Smooth muscle cell (in vitro differentiated cells): Measurements from ENCODE around the gene CCDC83. TPM values are rescaled to one million over a fixed set of nuclear protein-coding genes. Genes with fewer than 3 reads are reported as not detected.

Experiments
- DNase-seq: peaks from one replicate; lab custom pipeline; 2025; ENCODE audit not compliant: unreplicated experiment; lab: John Stamatoyannopoulos, UW
- H2AFZ ChIP-seq: fragments of 200-600 bp; sonication (generic); 2 replicates; pipeline ENCODE4 v1.6.0; 2016; ENCODE audit warnings: antibody characterized with exemption, low read depth, mild to moderate bottlenecking
- H3F3A ChIP-seq: fragments of 200-600 bp; sonication (generic); 2 replicates; pipeline ENCODE4 v1.6.0; 2017; ENCODE audit warnings: antibody characterized with exemption, low read depth
- H3K27ac ChIP-seq: fragments of 200-600 bp; sonication (generic); 2 replicates; pipeline ENCODE4 v1.5.1; 2016; ENCODE audit warnings: low read depth, mild to moderate bottlenecking
- H3K27me3 ChIP-seq: fragments of 200-600 bp; sonication (generic); 2 replicates; pipeline ENCODE4 v1.6.1; 2016; ENCODE audit warnings: low read depth, mild to moderate bottlenecking
- H3K36me3 ChIP-seq: fragments of 200-600 bp; sonication (generic); 2 replicates; pipeline ENCODE4 v1.5.1; 2016; ENCODE audit warnings: low read depth
- H3K4me1 ChIP-seq: fragments of 200-600 bp; sonication (generic); 2 replicates; pipeline ENCODE4 v1.5.1; 2016; ENCODE audit warnings: low read depth
- H3K4me2 ChIP-seq: fragments of 200-600 bp; sonication (generic); 2 replicates; pipeline ENCODE4 v1.6.0; 2016; ENCODE audit warnings: mild to moderate bottlenecking
- H3K4me3 ChIP-seq: fragments of 200-600 bp; sonication (generic); 2 replicates; pipeline ENCODE4 v1.5.1; 2016; ENCODE audit warnings: mild to moderate bottlenecking
- H3K79me2 ChIP-seq: fragments of 200-600 bp; sonication (generic); 2 replicates; pipeline ENCODE4 v1.6.0; 2016; ENCODE audit warnings: low read depth, mild to moderate bottlenecking
- H3K9ac ChIP-seq: fragments of 200-600 bp; sonication (generic); 2 replicates; pipeline ENCODE4 v1.6.0; 2016; ENCODE audit warnings: low read depth
- H3K9me3 ChIP-seq: fragments of 200-600 bp; sonication (generic); replicated peaks from 2 replicates; pipeline ENCODE4 v1.5.1; 2016; ENCODE audit warnings: low read depth
- H4K20me1 ChIP-seq: fragments of 200-600 bp; sonication (generic); 2 replicates; pipeline ENCODE4 v1.6.0; 2016; ENCODE audit warnings: low read depth
- CTCF ChIP-seq: fragments of 200-600 bp; sonication (generic); IDR thresholded peaks from 2 replicates; pipeline ENCODE4 v1.5.1; 2017; ENCODE audit warnings: borderline replicate concordance, mild to moderate bottlenecking, antibody characterized with exemption; ENCODE audit not compliant: insufficient read depth, poor library complexity, severe bottlenecking
- WGBS: methylation state at CpG from one replicate; pipeline ENCODE4 v1.1.7; 2016; ENCODE audit warnings: low lambda C conversion rate; 5-methylcytosine and 5-hydroxymethylcytosine counted together
- polyA plus RNA-seq: library from polyadenylated mRNA; unstranded; fragments of >200 nt; fragmentation: Nextera tagmentation; extraction: Ambion mirVana; gene quantifications from 2 replicates; pipeline ENCODE4 v1.2.1, GENCODE V29; 2016
- total RNA-seq: library from RNA; depleted of rRNA; stranded (reverse); fragments of >200 nt; gene quantifications from 2 replicates; pipeline ENCODE4 v1.2.3, GENCODE V29; 2014

CCDC83 gene
- total and polyA plus RNA-seq, 2 experiments from 2014 or later: not detected

DNA sequence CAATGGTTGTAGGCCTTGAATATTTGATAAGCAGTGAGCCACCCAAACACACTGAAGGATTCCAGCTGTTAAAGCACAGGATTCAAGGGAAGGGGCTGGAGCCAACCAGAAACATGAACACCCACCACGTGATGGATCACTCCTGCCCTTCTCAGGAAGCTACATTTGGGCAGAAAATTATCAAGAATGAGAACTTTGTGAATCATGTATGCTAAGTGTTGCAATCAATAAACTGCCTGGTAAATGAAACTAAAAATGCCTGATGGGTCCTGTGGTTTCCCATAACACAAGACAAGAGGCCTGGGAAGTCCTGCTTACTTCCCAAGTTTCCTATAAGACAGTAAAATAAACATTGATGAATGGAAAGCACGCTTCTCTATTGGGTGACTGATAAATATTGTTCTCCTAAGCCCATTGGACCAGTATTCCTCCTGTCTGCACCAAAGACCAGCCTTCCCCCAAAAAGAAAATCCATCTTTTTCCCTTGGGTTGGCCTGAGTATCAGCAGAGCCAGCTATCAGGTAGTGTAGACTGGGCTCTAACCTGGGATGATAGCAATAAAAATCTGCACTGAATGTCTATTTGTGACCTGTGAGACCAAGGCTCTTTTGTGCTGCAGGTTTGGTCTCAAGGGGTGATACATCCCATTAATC, 98.4 kb downstream of the CCDC83 start:
- H3K4me2 ChIP-seq: no peak overlapping the region
- H3K9ac ChIP-seq: no peak overlapping the region
- H3K4me1 ChIP-seq: peaks cover 5% of the 10 kb centered on the region
- peaks cover 41% of the 10 kb centered on the region for H3F3A ChIP-seq
- DNase-seq: no peak
- 33% methylated on average over 2 of the region's 2 CpGs for WGBS
- H3K4me3 ChIP-seq: no peak overlapping the region
- no peak overlapping the region for H2AFZ ChIP-seq
- no peaks in the 10 kb centered on the region for H3K9me3 ChIP-seq
- peaks cover 11% of the 10 kb centered on the region for H4K20me1 ChIP-seq
- no peaks in the 10 kb centered on the region for H3K36me3 ChIP-seq
- H3K79me2 ChIP-seq: peaks cover 11% of the 10 kb centered on the region
- peak overlapping the region; percentile 80 for H3K27ac ChIP-seq
- no peaks in the 10 kb centered on the region for H3K27me3 ChIP-seq
- no peak for TF ChIP-seq CTCF

- Histone ChIP-seq H3F3A (peaks cover 35% of the 10 kb centered on the region), H3K9ac (no peak overlapping the region), H3K79me2 (peaks cover 25% of the 10 kb centered on the region), H3K4me2 (peak overlapping the region; percentile 51), H3K27me3 (no peaks in the 10 kb centered on the region), H4K20me1 (peaks cover 22% of the 10 kb centered on the region), H3K9me3 (no peaks in the 10 kb centered on the region), H2AFZ (no peak overlapping the region), H3K27ac (peak overlapping the region; percentile 80), H3K4me3 (no peak overlapping the region), H3K36me3 (peaks cover 4% of the 10 kb centered on the region), H3K4me1 (peaks cover 5% of the 10 kb centered on the region)
- DNase-seq: no peak
- 0% methylated on average over 1 of the region's 1 CpG for WGBS
- TF ChIP-seq CTCF: no peak
These were observed 100.3 kb downstream of the CCDC83 start for GRCh38 chr11:85955531-85955930.

GRCh38 chr11:85960678-85961077, 105.5 kb downstream of the CCDC83 start:
- Histone ChIP-seq H3K36me3 (peaks cover 28% of the 10 kb centered on the region), H2AFZ (no peak overlapping the region), H3K4me3 (no peak overlapping the region), H3K4me2 (no peak overlapping the region), H3F3A (peaks cover 25% of the 10 kb centered on the region), H3K27me3 (no peaks in the 10 kb centered on the region), H3K79me2 (peaks cover 75% of the 10 kb centered on the region), H3K9me3 (no peaks in the 10 kb centered on the region), H4K20me1 (peaks cover 70% of the 10 kb centered on the region), H3K9ac (no peak overlapping the region), H3K27ac (peak overlapping the region; percentile 31), H3K4me1 (peaks cover 5% of the 10 kb centered on the region)
- no peak for DNase-seq
- TF ChIP-seq CTCF: no peak
- WGBS: 98% methylated on average over 3 of the region's 3 CpGs

GRCh38 chr11:85961130-85961529, 105.9 kb downstream of the CCDC83 start:
- peaks cover 80% of the 10 kb centered on the region for H3K79me2 ChIP-seq

More at GRCh38 chr11:85961130-85961529, 105.9 kb downstream of the CCDC83 start:
- Histone ChIP-seq H3K27me3 (no peaks in the 10 kb centered on the region), H3K27ac (peak overlapping the region; percentile 36), H3K36me3 (peaks cover 28% of the 10 kb centered on the region), H3K9me3 (no peaks in the 10 kb centered on the region), H3K4me3 (no peak overlapping the region), H3K4me2 (no peak overlapping the region), H2AFZ (no peak overlapping the region), H3K9ac (no peak overlapping the region), H3K4me1 (peaks cover under 1% of the 10 kb centered on the region), H3F3A (peaks cover 25% of the 10 kb centered on the region), H4K20me1 (peaks cover 70% of the 10 kb centered on the region)
- no peak for DNase-seq
- 74% methylated on average over 6 of the region's 6 CpGs for WGBS
- no peak for TF ChIP-seq CTCF
